ENCODE results near the gene FXYD2. TPM values are rescaled to one million over a fixed set of nuclear protein-coding genes. Genes with fewer than 3 reads are reported as not detected.

FXYD2 gene
- total and polyA plus RNA-seq, 2 of the 8 experiments (the other 6 are each of a cell fraction or from before 2014, with no cell fraction given): 0.89 to 1.1 TPM

GRCh38 chr11:117807482-117808327, 16.8 kb downstream of the FXYD2 start:
- Histone ChIP-seq H2BK12ac (ENCODE audit: low read depth, low read length) (no peak overlapping the region), H2BK15ac (ENCODE audit: low read length) (no peak overlapping the region), H3K79me2 (ENCODE audit: control insufficient read depth in 1 of 2, insufficient read depth in 2 of 2, low read length in 2 of 2) (no peaks in the 10 kb centered on the region), H3K9ac (replicated peaks in 1 of 4; ENCODE audit: extremely low read depth in 1 of 4, low read depth in 3 of 4, low read length in 3 of 4) (no peak overlapping the region), H3K23me2 (ENCODE audit: low read depth, low read length) (peaks cover 4% of the 10 kb centered on the region; the same call in 1 of the 2 replicates), H3K4ac (replicated peaks; ENCODE audit: insufficient read length, low read depth, low read length) (no peak overlapping the region), H3K56ac (replicated peaks; ENCODE audit: insufficient read length, low read depth, low read length) (no peak overlapping the region), H2AFZ (ENCODE audit: low read length) (no peak overlapping the region), H4K5ac (ENCODE audit: insufficient read length, low read depth, low read length) (no peak overlapping the region), H4K20me1 (replicated peaks in 1 of 2; ENCODE audit: control insufficient read depth in 1 of 2, insufficient read depth in 2 of 2, low read length in 2 of 2) (peaks cover 0 to 7% of the 10 kb centered on the region in 2 experiments), H3K27ac (ENCODE audit: low read depth, low read length) (no peak overlapping the region), H3K79me1 (ENCODE audit: low read depth, low read length) (no peaks in the 10 kb centered on the region), H4K8ac (ENCODE audit: extremely low read depth, insufficient read depth, low read length) (no peak overlapping the region), H2AK5ac (ENCODE audit: low read depth, low read length) (no peak overlapping the region), H3K4me3 (ENCODE audit: extremely low read depth in 1 of 4, insufficient read depth in 2 of 4, low read depth in 3 of 4, low read length in 4 of 4) (no peak overlapping the region), H3K4me2 (ENCODE audit: insufficient read depth in 1 of 2, low read depth in 2 of 2, low read length in 2 of 2) (no peak overlapping the region), H2BK120ac (replicated peaks; ENCODE audit: low read depth, low read length) (no peak overlapping the region), H2BK20ac (ENCODE audit: low read length) (no peak overlapping the region), H3K23ac (ENCODE audit: insufficient read length) (no peak overlapping the region), H3K14ac (ENCODE audit: insufficient read length) (no peak overlapping the region), H3K4me1 (replicated peaks in 1 of 4; ENCODE audit: control insufficient read depth in 3 of 4, insufficient read depth in 4 of 4, low read length in 3 of 4) (no peaks in the 10 kb centered on the region; a peak in 1 of 7 replicates), H4K91ac (replicated peaks; ENCODE audit: insufficient read length, low read length) (no peak overlapping the region), H3K36me3 (ENCODE audit: control insufficient read depth in 2 of 4, insufficient read depth in 4 of 4, low read length in 3 of 4) (no peaks in the 10 kb centered on the region; a peak in 1 of 8 replicates), H3K9me3 (ENCODE audit: insufficient read depth in 2 of 2, low read depth in 1 of 2, low read length in 1 of 2) (no peaks in the 10 kb centered on the region), H3K27me3 (replicated peaks in 1 of 4; ENCODE audit: control insufficient read depth in 3 of 4, extremely low read depth in 1 of 4, insufficient read depth in 3 of 4, low read length in 3 of 4) (no peaks in the 10 kb centered on the region; a peak in 1 of 7 replicates), H2BK5ac (ENCODE audit: low read depth, low read length) (no peak overlapping the region), H3K18ac (ENCODE audit: extremely low read depth, low read length) (no peak overlapping the region)
- 70% methylated on average over 22 of the region's 22 CpGs; no CpG with 5 or more reads in 1 of the 2 experiments for WGBS, 2 experiments (ENCODE audit: extremely low coverage in 1 of 2, insufficient coverage in 1 of 2, insufficient read length in 1 of 2, insufficient replicate concordance in 2 of 2, low coverage in 1 of 2, low lambda C conversion rate in 2 of 2, missing lambda C conversion rate in 1 of 2)
- peak in 1 of 2 experiments; percentile 92 for DNase-seq (ENCODE audit: low read depth in 1 of 2, low spot score in 2 of 2)
- ChIA-PET CTCF (ENCODE audit: partially characterized antibody) (interaction anchor here (0.6 to 7.8 kb wide), 96 partner anchors 9 to 422 kb away, joined by 3 to 163 read pairs (median 4); partner anchors contain the start of genes DSCAML1 and FXYD2), POLR2A (ENCODE audit: partially characterized antibody) (no interaction called here)
- no peak for TF ChIP-seq NANOG (IDR thresholded peaks at IDR 0.05; ENCODE audit: insufficient read depth, low read depth, low read length, poor library complexity, severe bottlenecking)
- peak; percentile 89 to 91 for TF ChIP-seq RAD21 (IDR thresholded peaks at IDR 0.05 in 1 of 2, conservative IDR thresholded peaks at IDR 0.05 in 1 of 2; ENCODE audit: low read depth in 2 of 2, low read length in 2 of 2)
- TF ChIP-seq, protein P1, sequence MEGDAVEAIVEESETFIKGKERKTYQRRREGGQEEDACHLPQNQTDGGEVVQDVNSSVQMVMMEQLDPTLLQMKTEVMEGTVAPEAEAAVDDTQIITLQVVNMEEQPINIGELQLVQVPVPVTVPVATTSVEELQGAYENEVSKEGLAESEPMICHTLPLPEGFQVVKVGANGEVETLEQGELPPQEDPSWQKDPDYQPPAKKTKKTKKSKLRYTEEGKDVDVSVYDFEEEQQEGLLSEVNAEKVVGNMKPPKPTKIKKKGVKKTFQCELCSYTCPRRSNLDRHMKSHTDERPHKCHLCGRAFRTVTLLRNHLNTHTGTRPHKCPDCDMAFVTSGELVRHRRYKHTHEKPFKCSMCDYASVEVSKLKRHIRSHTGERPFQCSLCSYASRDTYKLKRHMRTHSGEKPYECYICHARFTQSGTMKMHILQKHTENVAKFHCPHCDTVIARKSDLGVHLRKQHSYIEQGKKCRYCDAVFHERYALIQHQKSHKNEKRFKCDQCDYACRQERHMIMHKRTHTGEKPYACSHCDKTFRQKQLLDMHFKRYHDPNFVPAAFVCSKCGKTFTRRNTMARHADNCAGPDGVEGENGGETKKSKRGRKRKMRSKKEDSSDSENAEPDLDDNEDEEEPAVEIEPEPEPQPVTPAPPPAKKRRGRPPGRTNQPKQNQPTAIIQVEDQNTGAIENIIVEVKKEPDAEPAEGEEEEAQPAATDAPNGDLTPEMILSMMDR (IDR thresholded peaks at IDR 0.05; ENCODE audit: control extremely low read depth in 1 of 3, insufficient read depth in 1 of 3, low read depth in 1 of 3, low read length in 3 of 3): peak; percentile 69 to 83 (median 76)
- peak; percentile 77 for FAIRE-seq
